NCI-H1092 treated with DMSO at 0.1 percent for 48 hours (cell line): ENCODE data around the gene LELP1.

Experiments
- DNase-seq: peaks from one replicate; lab custom pipeline; 2025; lab: John Stamatoyannopoulos, UW

LELP1 gene

DNA sequence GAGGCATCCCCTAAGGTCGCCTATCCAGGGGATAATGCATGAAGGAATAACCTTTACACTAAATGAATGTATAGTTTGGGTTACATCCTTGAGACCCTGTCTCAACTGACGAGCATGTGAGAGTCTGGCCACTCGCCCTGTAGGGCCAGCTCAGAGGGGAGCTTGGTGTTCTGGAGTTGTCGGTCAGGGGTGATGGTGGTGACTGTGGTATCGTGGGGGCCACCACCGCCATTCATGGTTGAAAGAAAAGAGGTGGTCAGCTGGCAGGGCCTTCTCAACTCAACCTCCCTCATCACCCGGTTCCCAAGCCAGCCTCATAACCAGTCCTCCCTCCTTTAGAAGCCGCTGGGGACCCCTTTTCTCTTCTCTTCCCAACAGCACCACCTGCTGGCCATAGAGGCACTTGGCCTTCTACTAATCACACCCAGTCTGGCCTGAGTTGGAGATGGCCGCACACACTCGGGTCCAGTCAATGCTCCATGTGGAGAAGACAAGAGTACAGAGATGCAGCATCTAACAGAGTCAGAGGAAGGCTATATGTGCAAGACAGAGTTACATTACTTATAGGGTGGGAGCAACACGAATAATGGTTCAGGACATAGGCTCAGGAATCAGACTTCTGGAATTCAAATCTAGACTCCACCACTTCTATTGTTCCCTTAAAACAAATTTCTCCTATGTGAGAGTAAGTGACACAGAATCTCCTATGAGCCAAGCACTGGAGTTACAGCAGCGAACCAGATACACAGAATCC lies 26.0 kb downstream of the LELP1 start:
- peak; percentile 2 for DNase-seq

GRCh38 chr1:153231363-153231762 lies 28.1 kb downstream of the LELP1 start:
- DNase-seq, result no peak

- DNase-seq, result no peak
Observed at GRCh38 chr1:153231785-153232184, 28.6 kb downstream of the LELP1 start.

DNA sequence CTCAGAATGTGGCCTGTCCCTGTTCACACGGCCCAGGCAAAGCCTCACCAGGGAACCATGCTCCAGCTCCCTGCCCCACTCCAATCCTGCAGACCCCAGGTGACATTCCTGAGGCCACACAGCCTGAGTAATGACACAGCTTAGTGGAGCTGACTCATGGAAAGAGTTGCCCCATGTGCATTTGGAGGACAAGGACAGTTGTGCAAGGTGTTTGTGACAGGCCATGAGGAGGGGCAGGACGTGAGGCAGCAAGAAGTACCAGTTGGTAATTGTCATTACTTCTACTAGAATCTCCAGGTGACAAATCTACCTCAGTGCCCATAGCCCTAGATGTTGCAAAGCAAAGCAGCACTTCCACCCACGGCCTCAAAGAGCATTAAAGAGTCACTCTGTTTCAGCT lies 29.3 kb downstream of the LELP1 start:
- no peak for DNase-seq

GRCh38 chr1:153233448-153233847 lies 30.2 kb downstream of the LELP1 start:
- DNase-seq, result no peak

GRCh38 chr1:153238527-153238926 lies 35.3 kb downstream of the LELP1 start:
- DNase-seq, result no peak

GRCh38 chr1:153242160-153242559 lies 38.9 kb downstream of the LELP1 start:
- no peak for DNase-seq

DNA sequence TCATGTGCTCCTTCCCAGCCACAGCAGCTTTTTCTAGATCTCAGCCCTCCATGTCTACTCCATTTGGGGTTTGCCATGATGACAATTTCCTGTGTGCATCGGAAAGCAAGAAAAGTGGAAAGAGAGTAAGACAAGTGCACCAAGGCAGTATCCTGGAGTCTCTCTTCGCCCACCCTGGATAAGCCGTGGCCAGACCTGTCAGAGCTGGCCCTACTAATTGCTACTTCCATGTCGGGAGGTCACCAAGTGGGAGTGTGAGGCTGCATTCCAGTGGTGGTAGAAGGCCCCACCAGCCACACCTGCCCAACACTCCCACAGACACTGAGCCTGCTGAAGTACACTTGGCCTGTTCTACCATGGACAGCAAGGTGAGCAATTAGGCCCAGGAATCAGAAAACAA lies 42.2 kb downstream of the LELP1 start:
- DNase-seq, result no peak

DNA sequence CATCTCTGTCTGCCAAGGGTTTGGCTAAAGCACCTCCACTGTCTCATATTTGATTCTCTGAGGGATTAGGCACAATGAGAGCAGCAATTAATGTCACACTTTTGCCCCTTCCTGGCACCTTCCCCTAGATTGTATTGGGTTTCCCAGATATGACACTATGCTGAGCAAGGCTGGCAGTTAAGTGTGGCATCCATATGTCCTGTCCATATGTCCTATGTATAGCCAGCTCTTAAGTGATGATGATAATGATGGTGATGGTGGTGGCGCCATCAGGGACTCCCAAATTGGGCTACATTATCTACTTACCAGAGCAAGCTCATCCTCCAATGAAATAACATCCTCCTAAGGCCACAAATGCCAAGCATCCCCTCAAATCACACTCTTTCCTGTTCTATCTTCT lies 42.8 kb downstream of the LELP1 start:
- DNase-seq, result no peak

- no peak for DNase-seq
Observed at GRCh38 chr1:153246825-153247224, 43.6 kb downstream of the LELP1 start.

GRCh38 chr1:153248176-153248879 lies 45.1 kb downstream of the LELP1 start:
- DNase-seq, result no peak

DNA sequence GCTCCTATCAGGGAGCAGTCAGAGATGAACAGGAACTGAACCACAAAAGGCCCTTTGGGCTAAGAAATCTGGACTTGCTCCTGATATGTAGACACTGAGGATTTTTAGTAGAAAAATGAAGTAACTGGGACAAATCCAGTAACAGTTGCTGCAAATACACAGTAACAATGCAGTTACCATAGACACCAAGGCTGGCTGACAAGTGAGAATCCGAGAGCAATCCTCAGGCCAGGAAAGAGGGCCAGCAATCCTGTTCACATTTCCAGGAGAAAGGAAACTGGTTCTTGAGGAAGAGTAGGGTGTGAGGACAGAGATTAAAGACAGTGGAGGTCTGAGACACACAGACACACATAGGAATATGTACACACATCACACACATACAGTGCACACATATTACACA lies 46.9 kb downstream of the LELP1 start:
- DNase-seq, result no peak

- DNase-seq, result no peak
Observed at GRCh38 chr1:153251087-153251486, 47.9 kb downstream of the LELP1 start.

DNA sequence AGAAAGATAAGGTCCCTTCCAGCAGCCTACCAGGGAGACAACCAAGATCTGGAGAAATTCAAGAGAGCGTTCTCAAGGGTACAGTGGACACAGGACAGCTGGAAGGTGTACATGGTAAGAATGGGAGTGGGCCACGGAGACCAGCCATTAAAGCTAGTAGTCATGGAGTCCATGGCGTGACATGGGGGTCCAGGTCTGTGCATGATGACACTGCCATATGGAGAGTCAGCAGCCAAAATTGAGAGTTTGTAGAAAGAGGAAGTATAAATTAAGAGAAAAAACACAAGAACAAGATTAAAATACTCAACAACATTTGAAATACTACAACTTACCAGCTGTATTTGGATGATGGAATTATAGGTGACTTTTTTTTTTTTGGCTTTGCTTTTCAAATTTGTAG lies 48.3 kb downstream of the LELP1 start:
- no peak for DNase-seq

GRCh38 chr1:153251988-153252387 lies 48.8 kb downstream of the LELP1 start:
- DNase-seq, result no peak

DNA sequence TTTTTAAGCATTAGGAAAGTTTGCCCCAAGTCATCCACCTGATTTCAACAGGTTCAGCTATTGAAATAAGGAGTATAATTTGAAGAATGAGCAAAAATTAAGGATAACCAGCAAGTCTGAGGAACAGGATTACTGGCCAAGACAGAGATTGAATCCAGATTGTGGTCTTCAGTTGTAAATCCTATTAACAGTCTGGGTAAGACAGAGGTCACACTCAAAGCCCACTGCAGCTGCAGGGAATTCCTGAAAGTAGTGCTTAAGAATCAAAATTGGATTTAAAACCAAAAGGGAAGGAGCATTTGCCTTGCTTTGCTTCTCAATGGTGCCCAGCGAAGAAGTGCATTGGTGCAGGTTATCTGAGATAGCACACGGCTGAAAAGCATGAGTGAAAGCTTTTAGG lies 49.8 kb downstream of the LELP1 start:
- DNase-seq, result no peak

DNA sequence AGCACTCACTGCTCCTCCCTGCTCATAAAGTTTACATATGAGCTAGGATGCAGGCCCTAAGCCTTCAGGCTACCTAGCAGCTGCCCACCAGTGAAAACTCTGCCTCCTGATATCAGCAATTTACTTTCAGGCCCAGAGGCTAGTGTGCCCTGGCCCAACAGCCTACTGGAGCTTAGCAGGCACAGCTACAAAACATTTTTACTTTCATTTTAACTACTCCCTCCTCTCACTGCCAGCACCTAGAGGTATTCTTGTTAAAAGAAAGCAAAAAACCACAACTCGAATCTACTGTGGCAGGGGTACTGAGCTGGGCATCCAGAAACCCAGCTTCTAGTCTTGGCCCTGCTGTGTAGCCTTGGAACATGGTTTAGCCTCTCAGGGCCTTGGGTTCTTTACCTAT lies 50.5 kb downstream of the LELP1 start:
- no peak for DNase-seq
